ENCODE results near the gene ZDHHC13. TPM values are rescaled to one million over a fixed set of nuclear protein-coding genes. Genes with fewer than 3 reads are reported as not detected.

ZDHHC13 gene
- total RNA-seq, 1 donor from 2014 or later: 5.2 TPM

GRCh38 chr11:19092850-19093249, 24.1 kb upstream of the ZDHHC13 start:
- H3K27ac ChIP-seq: no peak overlapping the region
- no peaks in the 10 kb centered on the region for H3K27me3 ChIP-seq
- no peaks in the 10 kb centered on the region for H3K9me3 ChIP-seq
- H3K36me3 ChIP-seq: no peaks in the 10 kb centered on the region
- no peaks in the 10 kb centered on the region for H3K4me1 ChIP-seq
- TF ChIP-seq CTCF (IDR thresholded peaks at IDR 0.05): no peak
- no peak overlapping the region for H3K4me3 ChIP-seq
- no peak for DNase-seq (ENCODE audit: low spot score in 2 of 2)
- intact Hi-C loops (cut with DNase I): no loop called here

DNA sequence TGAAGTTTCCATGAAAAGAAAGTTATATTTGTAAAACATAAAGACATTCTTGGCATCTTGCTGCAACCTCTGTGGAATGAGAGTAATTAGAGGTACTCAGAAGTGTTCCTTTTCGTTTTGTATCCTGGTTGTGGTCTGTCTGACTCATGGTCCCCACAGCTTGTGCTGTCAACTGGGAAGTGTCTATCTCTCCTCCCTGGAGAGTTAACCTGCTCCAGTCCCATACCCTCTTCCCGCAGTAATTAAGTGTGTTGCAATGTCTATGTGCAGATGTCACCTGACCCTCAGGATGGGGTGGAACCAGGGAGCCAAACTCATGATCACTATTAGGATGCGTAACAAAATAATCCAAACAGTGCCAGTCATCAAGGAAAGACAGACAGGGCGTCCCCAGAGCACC, 23.0 kb upstream of the ZDHHC13 start:
- intact Hi-C loops (cut with DNase I): no loop called here
- no peak overlapping the region for H3K4me3 ChIP-seq
- no peak overlapping the region for H3K27ac ChIP-seq
- TF ChIP-seq CTCF (IDR thresholded peaks at IDR 0.05): no peak
- H3K9me3 ChIP-seq: no peaks in the 10 kb centered on the region
- H3K36me3 ChIP-seq: no peaks in the 10 kb centered on the region
- H3K4me1 ChIP-seq: no peaks in the 10 kb centered on the region
- no peaks in the 10 kb centered on the region for H3K27me3 ChIP-seq
- DNase-seq (ENCODE audit: low spot score in 2 of 2): no peak

DNA sequence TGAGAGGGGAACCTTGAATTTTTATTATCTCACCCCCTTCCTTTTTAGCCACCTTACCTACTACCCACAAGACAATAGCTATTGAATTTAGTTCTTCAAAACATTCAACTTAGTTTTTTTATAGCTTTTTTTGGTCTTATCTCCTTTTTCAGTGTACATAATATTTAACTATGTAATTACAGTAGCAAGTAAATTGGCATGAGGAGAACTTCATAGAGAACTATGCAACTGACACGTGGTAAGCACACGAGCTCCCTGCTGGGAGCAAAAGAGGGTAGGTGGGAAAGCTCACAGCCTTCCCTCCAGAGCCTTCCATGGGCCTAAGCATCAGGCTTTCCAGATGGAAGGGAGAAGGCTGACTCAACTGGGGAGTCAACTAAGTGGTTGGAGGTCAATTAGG, 22.1 kb upstream of the ZDHHC13 start:
- intact Hi-C loops (cut with DNase I): no loop called here
- no peak for DNase-seq (ENCODE audit: low spot score in 2 of 2)
- Histone ChIP-seq H3K4me1 (no peaks in the 10 kb centered on the region), H3K36me3 (no peaks in the 10 kb centered on the region), H3K9me3 (no peaks in the 10 kb centered on the region), H3K27ac (no peak overlapping the region), H3K4me3 (no peak overlapping the region), H3K27me3 (no peaks in the 10 kb centered on the region)
- no peak for TF ChIP-seq CTCF (IDR thresholded peaks at IDR 0.05)

DNA sequence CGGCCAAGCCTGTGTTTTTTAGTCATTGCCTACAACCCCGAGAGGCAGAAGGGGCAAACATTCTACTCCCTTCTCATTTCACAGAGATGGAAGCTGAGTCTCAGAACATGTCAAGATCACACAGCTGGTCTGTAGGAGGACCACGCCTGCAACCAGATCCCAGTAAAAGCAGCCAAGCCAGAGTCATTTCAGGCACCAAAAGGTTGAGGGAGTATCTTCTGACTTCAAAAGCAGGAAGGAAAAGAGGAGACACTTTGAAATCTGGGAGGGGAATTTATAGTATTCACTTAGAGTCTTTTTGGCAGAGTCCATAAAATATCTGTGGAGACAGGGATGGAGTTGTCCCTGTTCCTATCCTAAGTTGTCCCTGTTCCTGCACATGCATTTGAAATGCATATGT, 17.9 kb upstream of the ZDHHC13 start:
- intact Hi-C loops (cut with DNase I): no loop called here

DNA sequence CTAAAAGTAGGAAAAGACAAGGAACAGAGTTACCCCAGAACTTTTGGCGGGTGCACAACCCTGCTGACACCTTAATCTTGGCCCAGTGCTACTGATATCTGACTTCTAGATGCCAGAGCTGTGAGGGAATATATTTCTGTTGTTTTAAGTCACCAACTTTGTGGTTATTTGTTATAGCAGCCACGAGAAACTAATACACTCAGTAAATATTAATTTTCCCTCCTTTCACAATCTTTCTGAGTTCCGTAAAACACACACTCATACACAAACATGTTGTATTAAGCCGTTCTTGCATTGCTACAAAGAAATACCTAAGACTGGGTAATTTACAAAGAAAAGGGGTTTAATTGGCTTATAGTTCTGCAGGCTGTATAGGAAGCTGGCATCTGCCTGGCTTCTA, 16.1 kb upstream of the ZDHHC13 start:
- H3K27ac ChIP-seq: no peak overlapping the region
- no peaks in the 10 kb centered on the region for H3K36me3 ChIP-seq
- H3K9me3 ChIP-seq: no peaks in the 10 kb centered on the region
- intact Hi-C loops (cut with DNase I): no loop called here
- no peaks in the 10 kb centered on the region for H3K4me1 ChIP-seq
- TF ChIP-seq CTCF (IDR thresholded peaks at IDR 0.05): no peak
- no peak overlapping the region for H3K4me3 ChIP-seq
- DNase-seq (ENCODE audit: low spot score in 2 of 2): no peak
- no peaks in the 10 kb centered on the region for H3K27me3 ChIP-seq

More for the DNA sequence above, 17.9 kb upstream of the ZDHHC13 start:
- Histone ChIP-seq H3K9me3 (no peaks in the 10 kb centered on the region), H3K27ac (no peak overlapping the region), H3K4me3 (no peak overlapping the region), H3K36me3 (no peaks in the 10 kb centered on the region), H3K27me3 (no peaks in the 10 kb centered on the region), H3K4me1 (no peaks in the 10 kb centered on the region)
- no peak for TF ChIP-seq CTCF (IDR thresholded peaks at IDR 0.05)
- DNase-seq (ENCODE audit: low spot score in 2 of 2): no peak

GRCh38 chr11:19101796-19102520, 15.0 kb upstream of the ZDHHC13 start:
- no peak for DNase-seq (ENCODE audit: low spot score in 2 of 2)
- TF ChIP-seq CTCF (IDR thresholded peaks at IDR 0.05): no peak
- intact Hi-C loops (cut with DNase I): no loop called here

More at GRCh38 chr11:19101796-19102520, 15.0 kb upstream of the ZDHHC13 start:
- Histone ChIP-seq H3K4me1 (no peaks in the 10 kb centered on the region), H3K36me3 (no peaks in the 10 kb centered on the region), H3K27me3 (no peaks in the 10 kb centered on the region), H3K9me3 (no peaks in the 10 kb centered on the region), H3K27ac (no peak overlapping the region), H3K4me3 (no peak overlapping the region)
